Limb (tissue), 2 donors: Measurements from ENCODE around the gene MTA1.
A peak's percentile ranks its signal among the peaks of the same experiment; 100 is the strongest.

Source experiments
- DNase-seq, 2 donors: peaks; one replicate each; pipeline ENCODE4 v3.0.0-alpha.2; 2016; ENCODE audit errors: extremely low spot score in 2 of 2

The MTA1 gene

GRCh38 chr14:105442125-105442524 is 22.5 kb downstream of the MTA1 start:
- DNase-seq = no peak

GRCh38 chr14:105442834-105443233 is 23.2 kb downstream of the MTA1 start:
- DNase-seq = no peak

GRCh38 chr14:105444859-105445258 is 25.2 kb downstream of the MTA1 start:
- DNase-seq = no peak

GRCh38 chr14:105445290-105445689 is 25.7 kb downstream of the MTA1 start:
- DNase-seq = no peak

- DNase-seq = no peak
Measured at GRCh38 chr14:105445901-105446845, 26.5 kb downstream of the MTA1 start.

- no peak for DNase-seq
Measured at GRCh38 chr14:105446971-105447370, 27.3 kb downstream of the MTA1 start.

GRCh38 chr14:105447651-105448640 is 28.3 kb downstream of the MTA1 start:
- no peak for DNase-seq

- peak; percentile 24 to 79 for DNase-seq
Measured at GRCh38 chr14:105448706-105449111, 29.1 kb downstream of the MTA1 start.

GRCh38 chr14:105449276-105450122 is 29.9 kb downstream of the MTA1 start:
- DNase-seq = no peak

- DNase-seq = no peak
Measured at GRCh38 chr14:105450123-105450505, 30.5 kb downstream of the MTA1 start.

GRCh38 chr14:105450864-105451720 is 31.5 kb downstream of the MTA1 start:
- no peak for DNase-seq

- DNase-seq = no peak
Measured at GRCh38 chr14:105452963-105453362, 33.3 kb downstream of the MTA1 start.

- DNase-seq = no peak
Measured at GRCh38 chr14:105453847-105454246, 34.2 kb downstream of the MTA1 start.

GRCh38 chr14:105455086-105455640 is 35.5 kb downstream of the MTA1 start:
- DNase-seq = no peak

- no peak for DNase-seq
Measured at GRCh38 chr14:105455766-105456660, 36.4 kb downstream of the MTA1 start.

- no peak for DNase-seq
Measured at GRCh38 chr14:105456736-105457617, 37.4 kb downstream of the MTA1 start.

- no peak for DNase-seq
Measured at GRCh38 chr14:105458010-105458409, 38.4 kb downstream of the MTA1 start.

- DNase-seq = no peak
Measured at GRCh38 chr14:105458571-105458970, 38.9 kb downstream of the MTA1 start.
